DMS 273 treated with DMSO at 0.1 percent for 48 hours (cell line): ENCODE measurements around the gene USP33.
"Not testable (repeated sequence)": the region's sequence is repeated elsewhere in the genome, so short reads cannot be mapped to it uniquely, and the experiment has no call there.

ENCODE experiments used
- DNase-seq: peaks from one replicate; lab custom pipeline; 2025; lab: John Stamatoyannopoulos, UW

The USP33 gene

GRCh38 chr1:77759071-77760028 is at the start of gene USP33:
Gene USP33, minus strand, starts transcription at chr1:77759852. Its CDS starts 18,155 bp downstream, at chr1:77741697.
- peak; percentile 53 for DNase-seq

- DNase-seq: no peak
Observed at GRCh38 chr1:77803371-77803770, 43.7 kb upstream of the USP33 start.

- DNase-seq: no peak
Observed at GRCh38 chr1:77802026-77802425, 42.4 kb upstream of the USP33 start.

GRCh38 chr1:77797991-77798390 is 38.3 kb upstream of the USP33 start:
- no peak for DNase-seq

- no peak for DNase-seq
Observed at GRCh38 chr1:77796695-77797405, 37.2 kb upstream of the USP33 start.

GRCh38 chr1:77794550-77794949 is 34.9 kb upstream of the USP33 start:
- DNase-seq: no peak

- not testable (repeated sequence) for DNase-seq
Observed at GRCh38 chr1:77786093-77786741, 26.6 kb upstream of the USP33 start.

GRCh38 chr1:77783141-77783540 is 23.5 kb upstream of the USP33 start:
- no peak for DNase-seq

- no peak for DNase-seq
Observed at GRCh38 chr1:77781683-77782082, 22.0 kb upstream of the USP33 start.

- DNase-seq: peak; percentile 75
Observed at GRCh38 chr1:77779529-77780281, 20.1 kb upstream of the USP33 start, which contains the start of gene MIGA1. Gene MIGA1, plus strand, starts transcription at chr1:77779649. Its CDS starts 3,604 bp downstream, at chr1:77783253.

GRCh38 chr1:77776007-77776700 is 16.5 kb upstream of the USP33 start:
- DNase-seq: no peak

- no peak for DNase-seq
Observed at GRCh38 chr1:77768006-77768405, 8.4 kb upstream of the USP33 start.

- DNase-seq: no peak
Observed at GRCh38 chr1:77762072-77762476, 2.4 kb upstream of the USP33 start.

GRCh38 chr1:77757603-77758002 is 2.0 kb downstream of the USP33 start:
- no peak for DNase-seq

- no peak for DNase-seq
Observed at GRCh38 chr1:77757066-77757584, 2.5 kb downstream of the USP33 start.

GRCh38 chr1:77756052-77756754 is 3.4 kb downstream of the USP33 start:
- no peak for DNase-seq

GRCh38 chr1:77749489-77749888 is 10.2 kb downstream of the USP33 start:
- not testable (repeated sequence) for DNase-seq

GRCh38 chr1:77744576-77744975 is 15.1 kb downstream of the USP33 start:
- DNase-seq: no peak

- DNase-seq: no peak
Observed at GRCh38 chr1:77742011-77742555, 17.6 kb downstream of the USP33 start.

- no peak for DNase-seq
Observed at GRCh38 chr1:77741316-77741715, 18.3 kb downstream of the USP33 start.
